GM12873 (cell line): ENCODE measurements around the gene PHF2.

ENCODE experiments used
- CTCF ChIP-seq: IDR thresholded peaks from 2 replicates; pipeline ENCODE4 v1.5.1; 2012; ENCODE audit warnings: low read depth, mild to moderate bottlenecking, moderate library complexity, low read length, control low read depth; ENCODE audit not compliant: insufficient read depth; ENCODE audit errors: missing control alignments

PHF2 gene

GRCh38 chr9:93580654-93581380 lies 4.4 kb downstream of the PHF2 start:
- TF ChIP-seq CTCF = no peak

- TF ChIP-seq CTCF = no peak
Observed at GRCh38 chr9:93582115-93582514, 5.7 kb downstream of the PHF2 start.

GRCh38 chr9:93582550-93582949 lies 6.2 kb downstream of the PHF2 start:
- no peak for TF ChIP-seq CTCF

GRCh38 chr9:93585259-93585658 lies 8.9 kb downstream of the PHF2 start:
- no peak for TF ChIP-seq CTCF

GRCh38 chr9:93585695-93586094 lies 9.3 kb downstream of the PHF2 start:
- no peak for TF ChIP-seq CTCF

GRCh38 chr9:93586290-93587057 lies 10.1 kb downstream of the PHF2 start:
- no peak for TF ChIP-seq CTCF

GRCh38 chr9:93587284-93587650 lies 10.9 kb downstream of the PHF2 start:
- TF ChIP-seq CTCF = no peak
